ENCODE measurements around the gene C18orf63. TPM values are rescaled to one million over a fixed set of nuclear protein-coding genes. Genes with fewer than 3 reads are reported as not detected.
A peak's percentile ranks its signal among the peaks of the same experiment; 100 is the strongest.

C18orf63 gene
- total RNA-seq, 1 experiment from 2014 or later = not detected

DNA sequence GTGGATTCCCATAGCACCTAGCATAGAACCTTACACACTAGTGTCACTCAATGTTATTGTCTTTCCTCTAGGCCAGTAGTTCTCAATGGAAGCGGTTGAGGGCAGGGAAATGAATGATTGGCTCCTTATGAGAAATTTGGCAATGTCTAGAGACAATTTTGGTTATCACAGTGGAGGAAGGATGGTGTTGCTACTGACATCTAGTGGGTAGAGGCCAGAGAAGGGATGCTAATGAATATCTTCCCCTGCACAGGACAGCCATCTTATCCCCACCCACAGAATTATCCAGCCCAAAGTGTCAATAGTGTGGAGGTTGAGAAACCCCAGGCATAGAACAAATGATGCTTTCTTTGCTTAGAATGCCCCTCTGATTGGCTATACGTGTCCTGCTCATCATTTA lies 15.8 kb downstream of the C18orf63 start:
- peaks cover 12% of the 10 kb centered on the region for H3K4me1 Mint-ChIP-seq
- no peaks in the 10 kb centered on the region for H3K27me3 Mint-ChIP-seq (ENCODE audit: low read depth)
- peaks cover 12% of the 10 kb centered on the region for H3K9me3 Mint-ChIP-seq
- no peak for DNase-seq (ENCODE audit: low spot score)
- H3K4me3 Mint-ChIP-seq = no peak overlapping the region
- H3K36me3 Mint-ChIP-seq = no peaks in the 10 kb centered on the region; the same call in 1 of the 2 replicates
- ChIA-PET CTCF (no interaction called here), POLR2A (no interaction called here)
- TF ChIP-seq ZNF263 (CRISPR knock-in tag; IDR thresholded peaks at IDR 0.05; ENCODE audit: low read depth) (no peak), IRF2 (CRISPR knock-in tag; IDR thresholded peaks at IDR 0.05; ENCODE audit: borderline replicate concordance, low read depth) (no peak), NR2C2 (CRISPR knock-in tag; IDR thresholded peaks at IDR 0.05) (no peak), ZNF416 (CRISPR knock-in tag; IDR thresholded peaks at IDR 0.05) (no peak), SMAD3 (CRISPR knock-in tag; IDR thresholded peaks at IDR 0.05; ENCODE audit: borderline replicate concordance) (no peak), CREM (CRISPR knock-in tag; IDR thresholded peaks at IDR 0.05) (no peak), ATF1 (CRISPR knock-in tag; IDR thresholded peaks at IDR 0.05) (no peak), ZNF121 (CRISPR knock-in tag; IDR thresholded peaks at IDR 0.05) (no peak), KAT7 (CRISPR knock-in tag; IDR thresholded peaks at IDR 0.05; ENCODE audit: borderline replicate concordance) (no peak), TEAD1 (CRISPR knock-in tag; IDR thresholded peaks at IDR 0.05) (no peak)
- TF ChIP-seq, protein P1, sequence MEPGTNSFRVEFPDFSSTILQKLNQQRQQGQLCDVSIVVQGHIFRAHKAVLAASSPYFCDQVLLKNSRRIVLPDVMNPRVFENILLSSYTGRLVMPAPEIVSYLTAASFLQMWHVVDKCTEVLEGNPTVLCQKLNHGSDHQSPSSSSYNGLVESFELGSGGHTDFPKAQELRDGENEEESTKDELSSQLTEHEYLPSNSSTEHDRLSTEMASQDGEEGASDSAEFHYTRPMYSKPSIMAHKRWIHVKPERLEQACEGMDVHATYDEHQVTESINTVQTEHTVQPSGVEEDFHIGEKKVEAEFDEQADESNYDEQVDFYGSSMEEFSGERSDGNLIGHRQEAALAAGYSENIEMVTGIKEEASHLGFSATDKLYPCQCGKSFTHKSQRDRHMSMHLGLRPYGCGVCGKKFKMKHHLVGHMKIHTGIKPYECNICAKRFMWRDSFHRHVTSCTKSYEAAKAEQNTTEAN (CRISPR knock-in tag; IDR thresholded peaks at IDR 0.05) = no peak
- TF ChIP-seq, protein P2, sequence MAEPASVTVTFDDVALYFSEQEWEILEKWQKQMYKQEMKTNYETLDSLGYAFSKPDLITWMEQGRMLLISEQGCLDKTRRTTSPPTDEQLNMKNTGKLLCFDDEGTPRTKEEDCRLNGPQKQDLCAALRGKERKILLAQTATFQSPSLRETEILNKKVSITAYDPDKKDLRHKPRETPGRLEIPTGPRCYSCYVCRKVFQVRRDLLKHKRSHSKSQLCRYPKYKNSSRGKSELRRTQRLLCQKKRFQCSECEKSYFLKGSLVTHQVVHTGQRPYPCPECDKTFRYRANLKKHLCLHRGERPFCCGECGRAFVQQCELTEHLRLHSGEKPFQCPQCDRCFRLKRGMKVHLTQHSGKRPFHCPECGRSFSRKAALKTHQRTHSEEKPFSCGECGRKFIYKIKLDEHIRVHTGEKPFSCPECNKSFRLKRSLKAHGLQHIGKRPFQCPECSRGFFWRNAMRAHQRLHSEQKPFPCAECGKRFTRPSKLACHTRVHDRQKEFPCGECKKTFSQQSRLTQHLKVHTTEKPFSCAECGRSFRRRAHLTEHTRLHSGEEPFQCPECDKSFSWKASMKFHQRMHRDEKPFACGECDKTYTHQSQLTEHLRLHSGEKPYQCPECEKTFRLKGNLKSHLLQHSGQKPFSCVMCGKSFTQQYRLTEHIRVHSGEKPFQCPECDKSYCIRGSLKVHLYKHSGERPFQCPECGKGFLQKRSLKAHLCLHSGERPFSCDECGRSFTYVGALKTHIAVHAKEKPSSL (CRISPR knock-in tag; conservative IDR thresholded peaks at IDR 0.05) = no peak
- TF ChIP-seq, protein P3, sequence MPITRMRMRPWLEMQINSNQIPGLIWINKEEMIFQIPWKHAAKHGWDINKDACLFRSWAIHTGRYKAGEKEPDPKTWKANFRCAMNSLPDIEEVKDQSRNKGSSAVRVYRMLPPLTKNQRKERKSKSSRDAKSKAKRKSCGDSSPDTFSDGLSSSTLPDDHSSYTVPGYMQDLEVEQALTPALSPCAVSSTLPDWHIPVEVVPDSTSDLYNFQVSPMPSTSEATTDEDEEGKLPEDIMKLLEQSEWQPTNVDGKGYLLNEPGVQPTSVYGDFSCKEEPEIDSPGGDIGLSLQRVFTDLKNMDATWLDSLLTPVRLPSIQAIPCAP (CRISPR knock-in tag; IDR thresholded peaks at IDR 0.05) = no peak
- peak; percentile 81 for ATAC-seq
- no peak overlapping the region for H3K27ac Mint-ChIP-seq

DNA sequence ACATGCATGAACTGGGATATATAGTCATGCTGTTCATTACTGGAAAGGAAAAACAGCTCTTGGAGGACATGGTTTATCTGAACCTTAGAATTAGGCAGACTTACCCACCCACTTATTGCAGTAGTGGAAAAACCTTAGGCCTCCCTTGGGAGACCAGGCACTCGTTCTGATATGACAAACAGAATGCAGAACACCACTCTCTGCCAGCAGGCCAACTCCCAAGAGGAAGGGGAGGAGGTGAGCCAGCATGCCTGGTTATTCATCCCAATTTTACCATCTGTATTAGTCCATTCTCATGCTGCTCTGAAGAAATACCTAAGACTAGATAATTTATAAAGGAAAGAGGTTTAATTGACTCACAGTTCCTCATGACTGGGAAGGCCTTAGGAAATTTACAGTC lies 17.5 kb downstream of the C18orf63 start:
- Mint-ChIP-seq H3K4me3 (no peak overlapping the region), H3K27ac (no peak overlapping the region), H3K27me3 (ENCODE audit: low read depth) (no peaks in the 10 kb centered on the region), H3K9me3 (peaks cover 12% of the 10 kb centered on the region), H3K36me3 (no peaks in the 10 kb centered on the region; the same call in 1 of the 2 replicates), H3K4me1 (peaks cover 14% of the 10 kb centered on the region)
- DNase-seq (ENCODE audit: low spot score) (no peak), ATAC-seq (no peak)
- POLR2A ChIA-PET = no interaction called here
- TF ChIP-seq ZNF219 (CRISPR knock-in tag; IDR thresholded peaks at IDR 0.05; ENCODE audit: borderline replicate concordance) (no peak), SP1 (CRISPR knock-in tag; conservative IDR thresholded peaks at IDR 0.05) (no peak), NFE2L1 (CRISPR knock-in tag; IDR thresholded peaks at IDR 0.05) (no peak)
- TF ChIP-seq, protein P4, sequence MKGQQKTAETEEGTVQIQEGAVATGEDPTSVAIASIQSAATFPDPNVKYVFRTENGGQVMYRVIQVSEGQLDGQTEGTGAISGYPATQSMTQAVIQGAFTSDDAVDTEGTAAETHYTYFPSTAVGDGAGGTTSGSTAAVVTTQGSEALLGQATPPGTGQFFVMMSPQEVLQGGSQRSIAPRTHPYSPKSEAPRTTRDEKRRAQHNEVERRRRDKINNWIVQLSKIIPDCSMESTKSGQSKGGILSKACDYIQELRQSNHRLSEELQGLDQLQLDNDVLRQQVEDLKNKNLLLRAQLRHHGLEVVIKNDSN (CRISPR knock-in tag; IDR thresholded peaks at IDR 0.05) = no peak
- CTCF ChIA-PET = no interaction called here

GRCh38 chr18:74334242-74334893 lies 18.7 kb downstream of the C18orf63 start:
- DNase-seq (ENCODE audit: low spot score) (no peak), ATAC-seq (no peak)
- H3K36me3 Mint-ChIP-seq = no peaks in the 10 kb centered on the region; the same call in 1 of the 2 replicates
- H3K27me3 Mint-ChIP-seq (ENCODE audit: low read depth) = no peaks in the 10 kb centered on the region
- H3K4me3 Mint-ChIP-seq = no peak overlapping the region
- POLR2A ChIA-PET = no interaction called here
- CTCF ChIA-PET = interaction anchor here (0.8 to 1.3 kb wide), 4 partner anchors 24 to 252 kb away, joined by 3 to 10 read pairs (median 4); no protein-coding TSS in a partner anchor
- peaks cover 12% of the 10 kb centered on the region for H3K9me3 Mint-ChIP-seq
- H3K27ac Mint-ChIP-seq = no peak overlapping the region
- peaks cover 20% of the 10 kb centered on the region for H3K4me1 Mint-ChIP-seq
- no peak for TF ChIP-seq ZNF232 (CRISPR knock-in tag; IDR thresholded peaks at IDR 0.05)
- TF ChIP-seq, protein P5, sequence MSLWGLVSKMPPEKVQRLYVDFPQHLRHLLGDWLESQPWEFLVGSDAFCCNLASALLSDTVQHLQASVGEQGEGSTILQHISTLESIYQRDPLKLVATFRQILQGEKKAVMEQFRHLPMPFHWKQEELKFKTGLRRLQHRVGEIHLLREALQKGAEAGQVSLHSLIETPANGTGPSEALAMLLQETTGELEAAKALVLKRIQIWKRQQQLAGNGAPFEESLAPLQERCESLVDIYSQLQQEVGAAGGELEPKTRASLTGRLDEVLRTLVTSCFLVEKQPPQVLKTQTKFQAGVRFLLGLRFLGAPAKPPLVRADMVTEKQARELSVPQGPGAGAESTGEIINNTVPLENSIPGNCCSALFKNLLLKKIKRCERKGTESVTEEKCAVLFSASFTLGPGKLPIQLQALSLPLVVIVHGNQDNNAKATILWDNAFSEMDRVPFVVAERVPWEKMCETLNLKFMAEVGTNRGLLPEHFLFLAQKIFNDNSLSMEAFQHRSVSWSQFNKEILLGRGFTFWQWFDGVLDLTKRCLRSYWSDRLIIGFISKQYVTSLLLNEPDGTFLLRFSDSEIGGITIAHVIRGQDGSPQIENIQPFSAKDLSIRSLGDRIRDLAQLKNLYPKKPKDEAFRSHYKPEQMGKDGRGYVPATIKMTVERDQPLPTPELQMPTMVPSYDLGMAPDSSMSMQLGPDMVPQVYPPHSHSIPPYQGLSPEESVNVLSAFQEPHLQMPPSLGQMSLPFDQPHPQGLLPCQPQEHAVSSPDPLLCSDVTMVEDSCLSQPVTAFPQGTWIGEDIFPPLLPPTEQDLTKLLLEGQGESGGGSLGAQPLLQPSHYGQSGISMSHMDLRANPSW (CRISPR knock-in tag; conservative IDR thresholded peaks at IDR 0.05; ENCODE audit: low read depth) = no peak
- TF ChIP-seq, protein P6, sequence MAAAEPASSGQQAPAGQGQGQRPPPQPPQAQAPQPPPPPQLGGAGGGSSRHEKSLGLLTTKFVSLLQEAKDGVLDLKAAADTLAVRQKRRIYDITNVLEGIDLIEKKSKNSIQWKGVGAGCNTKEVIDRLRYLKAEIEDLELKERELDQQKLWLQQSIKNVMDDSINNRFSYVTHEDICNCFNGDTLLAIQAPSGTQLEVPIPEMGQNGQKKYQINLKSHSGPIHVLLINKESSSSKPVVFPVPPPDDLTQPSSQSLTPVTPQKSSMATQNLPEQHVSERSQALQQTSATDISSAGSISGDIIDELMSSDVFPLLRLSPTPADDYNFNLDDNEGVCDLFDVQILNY (CRISPR knock-in tag; IDR thresholded peaks at IDR 0.05) = no peak
- no peak for TF ChIP-seq JAZF1 (CRISPR knock-in tag; IDR thresholded peaks at IDR 0.05)
- no peak for TF ChIP-seq NR3C1 (CRISPR knock-in tag; conservative IDR thresholded peaks at IDR 0.05; ENCODE audit: low read depth)
- no peak for TF ChIP-seq ATF1 (CRISPR knock-in tag; IDR thresholded peaks at IDR 0.05)
- no peak for TF ChIP-seq MAX (CRISPR knock-in tag; IDR thresholded peaks at IDR 0.05)
- TF ChIP-seq FOXP1 (CRISPR knock-in tag; IDR thresholded peaks at IDR 0.05; ENCODE audit: borderline replicate concordance) = no peak
- TF ChIP-seq GRHL2 (CRISPR knock-in tag; IDR thresholded peaks at IDR 0.05; ENCODE audit: insufficient replicate concordance, severe bottlenecking) = no peak
